Sigmoid colon (tissue), 7 donors: ENCODE results near the gene PLCD3. TPM values are rescaled to one million over a fixed set of nuclear protein-coding genes. Genes with fewer than 3 reads are reported as not detected.

Experiments used
- DNase-seq: peaks from one replicate; pipeline ENCODE4 v3.0.0-alpha.2; 2019
- H3K27ac ChIP-seq, 4 donors: fragments of 200-600 bp; sonication (generic); one replicate each; pipeline ENCODE4 v1.5.1; 2016 to 2019; ENCODE audit warnings: mild to moderate bottlenecking in 1 of 4
- H3K27me3 ChIP-seq, 3 donors: fragments of 200-600 bp; sonication (generic); one replicate each; pipeline ENCODE4 v1.5.1; 2019; ENCODE audit warnings: mild to moderate bottlenecking in 1 of 3
- H3K36me3 ChIP-seq, 4 donors: fragments of 200-600 bp; sonication (generic); one replicate each; pipeline ENCODE4 v1.5.1; 2016 to 2019
- H3K4me1 ChIP-seq, 4 donors: fragments of 200-600 bp; sonication (generic); one replicate each; pipeline ENCODE4 v1.5.1; 2017 to 2019
- H3K4me3 ChIP-seq, 4 donors: fragments of 200-600 bp; sonication (generic); one replicate each; pipeline ENCODE4 v1.5.1; 2017 to 2019; ENCODE audit warnings: mild to moderate bottlenecking in 2 of 4, moderate library complexity in 1 of 4
- H3K9me3 ChIP-seq, 4 donors: fragments of 200-600 bp in 3 of 4; sonication (generic) in 3 of 4; one replicate each; pipeline versions ENCODE4 v1.5.1 to v1.6.1; 2013 to 2019
- CTCF ChIP-seq, 4 experiments: fragments of 450-650 bp in 3 of 4; fragments of 200-600 bp in 1 of 4; IDR thresholded peaks; one replicate each; pipeline ENCODE4 v1.5.1; 2016 to 2019; ENCODE audit warnings: antibody characterized with exemption in 4 of 4, mild to moderate bottlenecking in 3 of 4, moderate library complexity in 2 of 4
- EP300 ChIP-seq, 4 donors: sonication (generic); formaldehyde crosslinking; IDR thresholded peaks; one replicate each; pipeline ENCODE4 v1.6.1; 2017; ENCODE audit warnings: antibody characterized with exemption in 4 of 4
- POLR2A ChIP-seq, 2 donors: fragments of 450-650 bp; IDR thresholded peaks; one replicate each; pipeline ENCODE4 v1.6.1; 2016; ENCODE audit warnings: antibody characterized with exemption in 2 of 2, mild to moderate bottlenecking in 2 of 2, moderate library complexity in 2 of 2
- POLR2AphosphoS5 ChIP-seq, 4 donors: sonication (generic); formaldehyde crosslinking; IDR thresholded peaks; one replicate each; pipeline ENCODE4 v1.6.1; 2017; ENCODE audit warnings: antibody characterized with exemption in 4 of 4
- WGBS, 2 donors: extraction: QIAGEN DNeasy Blood & Tissue Kit; methylation state at CpG; one replicate each; pipeline ENCODE4 v1.1.7; 2013; 5-methylcytosine and 5-hydroxymethylcytosine counted together
- intact Hi-C: fragments of 100-400 bp; cut with DNase I; formaldehyde crosslinking; loops from one replicate; pipeline ENCODE4 v1.15.1; 2023
- polyA plus RNA-seq, 3 donors: library from polyadenylated mRNA; stranded (reverse); fragments of 200-250 nt; gene quantifications; one replicate each; pipeline ENCODE4 v1.2.3, GENCODE V29; 2013
- total RNA-seq, 4 donors: library from RNA; depleted of rRNA; stranded (reverse); fragments of >200 nt; gene quantifications; one replicate each; pipeline ENCODE4 v1.1.0, GENCODE V29; 2016
- donor health status: healthy with polysubstance abuse.
- donor health status: Bipolar disorder and iron deficiency.
- donor health status: healthy.

Gene PLCD3
- total and polyA plus RNA-seq, 7 donors, result 27.4 to 274 (median 45.7) TPM

DNA sequence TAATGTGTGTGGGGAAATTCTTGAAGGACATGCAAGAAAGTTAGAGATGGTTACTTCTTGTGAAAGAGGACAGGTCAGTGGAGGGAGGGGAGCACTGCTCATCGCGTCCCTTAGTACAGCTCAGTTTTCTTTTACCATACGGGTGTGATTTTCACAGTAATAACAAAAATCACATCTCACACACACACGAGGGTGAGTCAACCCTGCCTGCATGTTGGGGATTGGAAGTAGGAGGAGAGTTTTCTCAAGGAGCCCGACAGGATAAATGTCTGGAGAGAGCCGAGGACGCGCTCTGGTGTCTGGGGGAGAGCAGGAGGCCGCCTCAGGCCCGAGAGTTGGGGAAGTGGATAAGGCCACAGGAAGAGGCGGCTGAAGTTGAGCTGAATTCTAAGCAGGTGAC, 16.4 kb downstream of the PLCD3 start:
- 78 to 90% methylated on average over 11 of the region's 11 CpGs for WGBS, 2 donors
- no peak for TF ChIP-seq POLR2AphosphoS5 (IDR thresholded peaks at IDR 0.05)
- no peak for TF ChIP-seq CTCF (IDR thresholded peaks at IDR 0.05)
- no peak for TF ChIP-seq POLR2A (IDR thresholded peaks at IDR 0.05)
- no peak for TF ChIP-seq EP300 (IDR thresholded peaks at IDR 0.05)

DNA sequence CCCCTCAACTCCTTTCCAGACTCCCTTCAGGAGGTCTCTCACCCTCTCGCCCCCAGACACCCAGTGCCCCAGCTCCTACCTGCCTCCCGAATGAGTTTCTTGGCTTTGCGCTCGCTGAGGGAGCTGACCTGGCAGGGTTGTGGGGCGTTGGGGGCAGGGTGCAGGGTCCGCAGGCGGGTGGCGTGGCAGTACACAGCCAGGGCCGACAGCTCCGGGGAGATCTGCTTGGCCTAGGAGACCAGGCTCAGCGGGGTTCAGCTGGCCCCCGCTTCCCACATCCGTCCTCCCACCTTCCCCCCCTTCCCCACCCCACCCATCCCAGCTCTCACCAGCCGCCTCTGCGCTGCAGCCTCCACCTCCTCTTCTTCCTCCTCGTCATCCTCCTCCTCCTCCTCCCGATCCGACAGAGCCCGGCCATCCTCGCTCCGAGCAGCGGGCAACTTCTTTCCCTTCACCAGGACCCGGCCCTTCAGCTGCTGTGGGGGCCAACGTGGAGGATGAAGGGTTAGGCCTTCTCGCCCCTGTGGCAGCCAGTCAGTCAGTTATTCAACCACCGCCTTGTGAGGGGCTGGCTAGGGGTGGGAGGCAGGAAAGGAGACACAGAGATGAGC, 17.2 kb downstream of the PLCD3 start:
- Histone ChIP-seq H3K9me3 (no peaks in the 10 kb centered on the region), H3K4me3 (no peak overlapping the region), H3K4me1 (peaks cover 0 to 25% (median 23%) of the 10 kb centered on the region in 4 donors), H3K27ac (peak overlapping the region in 3 of 4 donors; percentile 1 to 31 (median 5)), H3K27me3 (no peaks in the 10 kb centered on the region), H3K36me3 (peaks cover 13 to 73% (median 40%) of the 10 kb centered on the region in 4 donors)
- 92 to 94% methylated on average over 26 of the region's 26 CpGs for WGBS, 2 donors
- no peak for DNase-seq
- TF ChIP-seq POLR2AphosphoS5 (IDR thresholded peaks at IDR 0.05) (no peak), CTCF (IDR thresholded peaks at IDR 0.05) (no peak), POLR2A (IDR thresholded peaks at IDR 0.05) (no peak), EP300 (IDR thresholded peaks at IDR 0.05) (no peak)
- intact Hi-C loops, result no loop called here

More for the DNA sequence above, 16.4 kb downstream of the PLCD3 start:
- intact Hi-C loops, result no loop called here
- Histone ChIP-seq H3K4me1 (peaks cover 0 to 18% (median 15%) of the 10 kb centered on the region in 4 donors), H3K27ac (no peak overlapping the region), H3K4me3 (no peak overlapping the region), H3K9me3 (no peaks in the 10 kb centered on the region), H3K27me3 (no peaks in the 10 kb centered on the region), H3K36me3 (peaks cover 13 to 80% (median 42%) of the 10 kb centered on the region in 4 donors)
- no peak for DNase-seq

- Histone ChIP-seq H3K27ac (peak overlapping the region in 3 of 4 donors; percentile 1 to 87 (median 84)), H3K9me3 (no peaks in the 10 kb centered on the region), H3K36me3 (peaks cover 13 to 65% (median 37%) of the 10 kb centered on the region in 4 donors), H3K4me3 (no peak overlapping the region), H3K4me1 (peaks cover 0 to 28% (median 24%) of the 10 kb centered on the region in 4 donors), H3K27me3 (no peaks in the 10 kb centered on the region)
- intact Hi-C loops, result no loop called here
- WGBS, 2 donors, result 89 to 92% methylated on average over 19 of the region's 19 CpGs
- TF ChIP-seq CTCF (IDR thresholded peaks at IDR 0.05) (no peak), EP300 (IDR thresholded peaks at IDR 0.05) (no peak), POLR2A (IDR thresholded peaks at IDR 0.05) (no peak), POLR2AphosphoS5 (IDR thresholded peaks at IDR 0.05) (no peak)
- DNase-seq, result no peak
Observed at GRCh38 chr17:45114117-45114932, 18.0 kb downstream of the PLCD3 start.

DNA sequence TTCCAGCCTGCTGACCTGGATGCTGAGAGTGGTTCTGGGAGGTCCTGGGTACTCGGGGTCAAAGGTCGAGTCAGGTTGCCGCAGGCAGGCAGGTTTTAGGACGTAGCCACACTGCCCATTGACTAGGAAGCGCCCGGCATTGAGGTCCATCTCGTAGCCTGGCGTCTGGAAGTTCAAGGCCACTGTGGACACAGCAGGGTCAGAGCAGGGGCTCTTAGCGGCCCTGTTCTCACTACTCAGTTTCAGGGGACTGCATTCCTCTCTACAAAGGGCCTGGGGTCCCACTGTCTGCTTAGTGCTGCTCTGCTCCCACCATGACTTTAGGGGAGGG, 18.9 kb downstream of the PLCD3 start:
- Histone ChIP-seq H3K4me3 (no peak overlapping the region), H3K36me3 (peaks cover 12 to 64% (median 32%) of the 10 kb centered on the region in 4 donors), H3K9me3 (no peaks in the 10 kb centered on the region), H3K27me3 (no peaks in the 10 kb centered on the region), H3K27ac (peak overlapping the region in 3 of 4 donors; percentile 81 to 87 (median 84)), H3K4me1 (peaks cover 0 to 33% (median 28%) of the 10 kb centered on the region in 4 donors)
- DNase-seq, result no peak
- TF ChIP-seq POLR2AphosphoS5 (IDR thresholded peaks at IDR 0.05) (no peak), EP300 (IDR thresholded peaks at IDR 0.05) (no peak), POLR2A (IDR thresholded peaks at IDR 0.05) (no peak), CTCF (IDR thresholded peaks at IDR 0.05) (no peak)
- intact Hi-C loops, result no loop called here
- 84 to 89% methylated on average over 9 of the region's 9 CpGs for WGBS, 2 donors
